Measurements from ENCODE around the gene RSF1.

GRCh38 chr11:77661670-77662069 is 158.9 kb downstream of the RSF1 start:
- TF ChIP-seq EZH2phosphoT487 (IDR thresholded peaks at IDR 0.05; ENCODE audit: low read depth) (no peak), CTCF (IDR thresholded peaks at IDR 0.05; ENCODE audit: low read depth, low read length) (no peak)

Data from OCI-LY3 (cell line).